NCI-H1694 (cell line): ENCODE results near the gene SAPCD2.

Experiments used
- DNase-seq: peaks from one replicate; lab custom pipeline; 2025; lab: John Stamatoyannopoulos, UW

Gene SAPCD2

DNA sequence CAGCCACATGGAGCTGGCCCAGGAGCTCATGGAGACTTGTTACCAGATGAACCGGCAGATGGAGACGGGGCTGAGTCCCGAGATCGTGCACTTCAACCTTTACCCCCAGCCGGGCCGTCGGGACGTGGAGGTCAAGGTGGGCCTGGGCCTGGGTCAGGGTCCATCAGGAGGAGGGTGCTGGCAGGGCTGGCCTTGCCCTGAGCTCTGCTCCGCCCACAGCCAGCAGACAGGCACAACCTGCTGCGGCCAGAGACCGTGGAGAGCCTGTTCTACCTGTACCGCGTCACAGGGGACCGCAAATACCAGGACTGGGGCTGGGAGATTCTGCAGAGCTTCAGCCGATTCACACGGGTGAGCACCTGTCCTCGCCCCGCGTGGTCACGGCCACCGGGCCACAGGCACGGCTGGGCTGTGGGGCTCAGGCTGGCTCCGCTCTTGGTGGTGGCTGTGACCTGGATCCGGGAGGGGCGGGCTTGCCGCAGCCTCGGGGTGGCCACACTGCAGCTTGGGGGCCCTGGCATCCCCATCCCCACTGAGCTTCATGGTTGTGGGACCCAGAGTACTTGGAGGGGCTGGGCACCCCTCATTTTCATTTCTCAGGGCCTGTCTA lies 37.1 kb upstream of the SAPCD2 start:
- no peak for DNase-seq

DNA sequence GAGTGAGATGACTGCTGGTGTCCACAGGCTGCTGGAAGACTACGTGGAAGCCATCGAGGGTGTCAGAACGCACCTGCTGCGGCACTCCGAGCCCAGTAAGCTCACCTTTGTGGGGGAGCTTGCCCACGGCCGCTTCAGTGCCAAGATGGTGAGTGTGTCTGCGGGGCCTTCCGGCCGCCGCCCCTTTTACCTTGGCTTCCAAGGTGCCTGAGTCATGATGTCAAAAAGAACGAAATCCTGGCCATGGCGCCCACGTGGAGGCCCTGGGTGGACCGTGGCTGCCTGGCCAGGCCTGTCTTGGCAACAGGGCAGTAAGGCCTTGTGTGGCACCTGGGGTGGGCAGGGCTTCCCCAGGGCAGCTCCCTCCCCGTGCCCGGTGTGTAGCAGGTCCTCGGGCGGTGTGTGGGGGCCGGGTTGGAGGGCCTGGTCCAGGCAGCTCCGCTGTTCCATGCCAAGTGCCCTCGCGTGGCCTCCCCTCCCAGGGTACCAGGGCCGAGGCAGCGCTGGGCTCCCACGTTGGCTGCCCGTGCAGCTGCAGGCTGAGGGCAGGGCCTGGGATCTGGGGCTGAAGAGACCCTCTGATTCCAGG lies 36.4 kb upstream of the SAPCD2 start:
- no peak for DNase-seq

DNA sequence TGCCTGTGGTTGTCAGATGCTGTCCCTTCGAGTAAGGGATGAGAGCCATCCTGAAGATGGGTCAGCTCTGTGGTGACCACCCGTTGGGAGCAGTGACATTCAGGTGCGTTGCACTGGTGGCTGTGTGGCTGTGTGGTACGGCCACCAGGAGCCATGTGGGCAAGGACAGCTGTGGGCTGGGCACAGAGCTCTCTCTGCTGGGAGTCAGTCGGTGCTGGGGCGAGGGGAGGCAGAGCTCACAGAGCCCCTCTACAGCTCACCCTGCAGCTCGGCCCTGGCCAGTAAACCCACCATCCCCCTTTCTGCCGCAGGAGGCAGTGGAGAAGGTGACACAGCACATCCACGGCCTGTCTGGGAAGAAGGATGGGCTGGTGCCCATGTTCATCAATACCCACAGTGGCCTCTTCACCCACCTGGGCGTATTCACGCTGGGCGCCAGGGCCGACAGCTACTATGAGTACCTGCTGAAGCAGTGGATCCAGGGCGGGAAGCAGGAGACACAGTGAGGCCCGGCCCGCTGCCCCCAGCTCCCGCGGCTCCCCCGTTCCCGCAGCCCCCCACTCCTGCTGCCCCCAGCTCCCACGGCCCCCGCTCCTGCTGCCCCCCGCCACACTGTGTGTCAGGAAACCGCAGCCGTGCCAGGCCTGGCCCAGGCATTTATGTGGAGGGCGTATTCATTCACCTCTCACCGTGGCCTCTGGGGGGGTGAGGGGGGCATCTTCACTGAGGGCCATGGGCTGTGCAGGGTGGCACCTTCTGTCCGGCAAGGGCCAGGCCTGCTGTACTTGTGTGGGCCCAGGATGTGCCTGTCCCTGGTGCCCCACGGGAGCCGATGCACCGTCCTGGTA lies 35.7 kb upstream of the SAPCD2 start:
- no peak for DNase-seq

DNA sequence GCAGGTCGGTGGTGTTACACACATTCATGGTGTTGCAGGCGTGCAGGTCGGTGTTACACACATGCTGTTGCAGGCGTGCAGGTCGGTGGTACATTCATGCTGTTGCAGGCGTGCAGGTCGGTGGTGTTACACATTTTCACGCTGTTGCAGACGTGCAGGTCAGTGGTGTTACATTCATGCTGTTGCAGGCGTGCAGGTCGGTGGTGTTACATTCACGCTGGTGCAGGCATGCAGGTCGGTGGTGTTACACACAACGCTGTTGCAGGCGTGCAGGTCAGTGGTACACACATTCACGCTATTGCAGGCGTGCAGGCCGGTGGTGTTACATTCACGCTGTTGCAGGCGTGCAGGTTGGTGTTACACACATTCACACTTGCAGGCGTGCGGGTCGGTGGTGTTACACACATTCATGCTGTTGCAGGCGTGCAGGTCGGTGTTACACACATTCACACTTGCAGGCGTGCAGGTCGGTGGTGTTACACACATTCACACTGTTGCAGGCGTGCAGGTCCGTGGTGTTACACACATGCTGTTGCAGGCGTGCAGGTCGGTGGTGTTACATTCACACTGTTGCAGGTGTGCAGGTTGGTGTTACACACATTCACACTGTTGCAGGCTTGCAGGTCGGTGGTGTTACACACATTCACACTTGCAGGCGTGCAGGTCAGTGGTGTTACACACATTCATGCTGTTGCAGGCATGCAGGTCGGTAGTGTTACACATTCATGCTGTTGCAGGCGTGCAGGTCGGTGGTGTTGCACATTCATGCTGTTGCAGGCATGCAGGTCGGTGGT lies 33.0 kb upstream of the SAPCD2 start:
- no peak for DNase-seq

DNA sequence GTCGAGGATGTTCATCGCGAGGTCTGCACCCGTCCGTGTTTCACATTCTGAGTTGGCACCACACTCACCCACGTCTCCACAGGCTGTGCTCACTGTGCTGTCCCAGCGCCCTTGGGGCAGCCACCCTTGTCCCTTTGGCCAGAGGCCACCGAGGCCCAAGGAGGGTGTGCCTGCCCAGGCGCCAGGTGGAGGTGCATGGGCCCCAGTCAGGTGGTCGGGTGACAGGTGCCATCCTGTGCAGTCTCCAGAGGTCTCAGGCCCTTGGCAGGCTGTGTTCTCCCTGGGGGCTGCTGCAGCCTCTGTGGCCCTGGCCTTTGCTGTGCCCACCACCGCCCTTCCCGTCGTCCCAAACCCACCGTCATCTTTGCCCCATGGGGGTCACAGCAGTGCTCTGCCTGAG lies 28.9 kb upstream of the SAPCD2 start:
- DNase-seq, result no peak

DNA sequence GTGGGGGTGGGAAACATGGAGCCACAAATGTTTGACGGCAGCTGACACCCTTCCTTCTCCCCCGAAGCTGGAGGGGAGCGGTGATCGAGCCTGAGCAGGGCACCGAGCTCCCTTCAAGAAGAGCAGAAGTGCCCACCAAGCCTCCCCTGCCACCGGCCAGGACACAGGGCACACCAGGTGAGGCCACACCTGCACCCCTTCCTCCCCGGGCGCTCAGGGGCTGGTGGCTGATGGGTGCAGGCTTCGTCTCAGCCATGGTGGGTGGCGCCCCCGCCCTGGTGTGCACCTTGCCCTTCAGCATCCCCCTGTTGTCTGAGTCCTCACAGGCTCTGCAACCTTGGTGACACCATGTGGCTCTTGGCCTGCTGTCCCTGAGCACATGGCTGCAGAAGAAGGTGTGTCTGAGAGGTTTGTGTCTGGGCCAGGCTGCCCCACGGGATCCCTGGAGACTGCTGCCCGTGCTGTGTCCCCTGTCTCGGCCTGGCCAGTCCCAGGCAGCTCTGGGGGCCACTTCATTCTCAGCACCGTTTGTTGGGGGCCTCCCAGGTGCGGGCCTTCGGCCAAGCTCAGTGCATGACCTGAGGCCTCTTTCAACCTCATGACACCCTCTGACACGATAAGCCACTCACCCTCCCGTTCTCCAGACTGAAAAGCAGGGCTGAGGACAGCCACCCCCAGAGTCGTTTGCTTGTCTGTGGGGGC lies 27.6 kb upstream of the SAPCD2 start:
- no peak for DNase-seq

DNA sequence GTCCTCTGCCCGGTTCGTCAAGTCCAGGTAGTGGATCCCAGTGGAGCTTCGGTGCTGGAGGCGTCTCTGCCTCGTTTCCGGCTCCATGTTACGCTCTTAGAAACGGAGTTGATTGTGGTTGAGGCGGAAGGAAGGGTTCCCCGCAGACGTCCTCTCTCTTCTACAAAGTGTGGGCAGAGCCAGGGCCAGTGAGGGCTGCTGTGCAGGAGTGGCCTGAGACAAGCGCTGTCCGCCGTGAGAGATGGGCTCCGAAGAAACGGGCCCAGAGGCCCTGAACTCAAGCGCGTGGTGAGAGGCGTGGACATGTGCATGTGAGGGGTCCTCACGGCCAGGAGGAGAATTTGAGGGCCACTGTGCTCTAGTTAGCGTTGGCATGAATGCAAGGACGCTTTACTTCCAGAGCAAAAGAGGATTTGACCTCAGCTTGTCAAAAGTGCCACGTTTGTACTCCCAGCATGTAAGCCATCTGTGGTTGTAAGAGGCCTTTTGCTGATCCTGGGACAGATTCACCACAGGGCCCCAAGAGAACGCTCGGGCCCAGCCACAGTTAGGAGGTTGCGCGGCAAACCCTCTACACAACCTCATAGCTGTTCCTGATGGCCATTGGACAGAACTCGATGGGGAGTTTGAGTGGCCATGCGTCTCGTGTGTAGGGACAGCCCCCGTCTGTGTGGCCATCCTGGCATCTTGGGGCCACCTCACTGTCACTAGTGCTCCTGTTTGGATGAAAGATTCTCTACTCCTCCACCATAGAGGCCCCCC lies 26.6 kb upstream of the SAPCD2 start:
- DNase-seq, result no peak

DNA sequence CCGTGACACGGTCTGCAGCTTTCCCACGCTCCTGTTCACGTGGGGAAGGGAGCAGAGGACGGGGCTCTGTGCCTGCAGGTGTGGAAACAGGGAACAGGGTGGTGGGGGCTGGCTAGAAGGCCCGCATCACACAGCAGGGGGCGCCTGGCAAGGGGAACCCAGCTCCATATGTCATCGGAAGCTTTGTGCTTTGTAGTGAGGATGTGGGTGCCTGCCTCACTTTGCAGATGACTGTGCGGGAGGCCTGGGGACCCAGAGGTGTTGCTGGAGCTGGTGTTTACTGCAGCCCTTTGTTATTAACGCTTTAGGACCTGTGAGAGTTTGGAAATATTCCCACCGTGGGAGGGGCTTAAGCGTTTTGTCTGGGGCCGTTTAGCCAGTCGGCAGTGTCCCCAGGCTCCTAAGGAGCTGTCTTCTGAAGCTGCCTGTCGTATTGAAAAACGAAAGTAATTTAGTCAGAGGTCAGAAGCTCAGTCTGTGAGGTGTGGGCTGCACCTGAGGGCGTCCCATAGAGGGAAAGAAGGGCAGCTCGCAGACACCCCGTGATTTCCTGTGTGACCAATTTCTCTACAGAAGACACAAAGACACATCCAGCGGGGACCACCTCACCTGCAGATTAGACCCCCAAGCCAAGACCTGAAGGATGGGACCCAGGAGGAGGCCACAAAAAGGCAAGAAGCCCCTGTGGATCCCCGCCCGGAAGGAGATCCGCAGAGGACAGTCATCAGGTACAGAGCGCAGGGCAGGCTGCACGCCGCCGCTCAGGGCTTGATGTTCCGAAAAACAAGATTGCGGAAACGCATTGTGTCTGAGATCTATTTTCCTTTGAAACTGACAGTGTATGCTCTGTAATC lies 25.5 kb upstream of the SAPCD2 start:
- DNase-seq, result no peak

DNA sequence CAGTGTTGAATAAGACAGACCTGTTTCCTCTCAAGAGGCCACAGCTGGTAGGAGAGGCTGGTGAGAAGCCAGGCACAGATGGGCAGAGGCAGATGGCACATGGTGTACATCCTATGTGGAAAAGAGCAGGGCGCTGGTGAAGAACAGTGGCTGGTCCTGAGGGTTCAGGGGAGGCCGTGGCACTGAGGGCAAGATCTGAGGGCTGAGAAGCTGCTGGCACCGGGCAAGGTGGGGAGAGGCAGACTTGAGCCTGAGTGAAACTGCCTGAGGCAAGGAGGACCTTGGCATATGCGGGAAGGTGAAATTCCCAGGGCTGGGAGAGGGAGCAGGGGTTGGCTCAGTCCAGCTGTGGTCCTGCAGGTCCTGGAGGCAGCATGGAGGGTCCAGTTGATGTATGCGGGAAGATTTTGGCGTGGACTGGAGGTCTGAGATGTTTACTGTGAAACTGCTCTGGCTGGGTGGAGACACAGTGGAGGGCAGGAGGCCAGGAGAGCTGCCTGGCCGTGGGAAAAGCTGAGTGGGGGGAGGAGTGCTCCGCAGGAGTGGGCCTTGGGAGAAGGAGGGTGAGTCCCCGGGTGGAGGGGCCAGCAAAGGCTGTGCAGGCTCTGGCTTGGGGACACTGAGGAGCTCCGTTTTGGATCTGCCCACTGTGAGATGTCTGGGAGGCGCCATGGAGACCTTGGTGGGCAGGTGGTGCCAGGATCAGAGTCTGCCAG lies 19.0 kb upstream of the SAPCD2 start:
- peak; percentile 19 for DNase-seq

DNA sequence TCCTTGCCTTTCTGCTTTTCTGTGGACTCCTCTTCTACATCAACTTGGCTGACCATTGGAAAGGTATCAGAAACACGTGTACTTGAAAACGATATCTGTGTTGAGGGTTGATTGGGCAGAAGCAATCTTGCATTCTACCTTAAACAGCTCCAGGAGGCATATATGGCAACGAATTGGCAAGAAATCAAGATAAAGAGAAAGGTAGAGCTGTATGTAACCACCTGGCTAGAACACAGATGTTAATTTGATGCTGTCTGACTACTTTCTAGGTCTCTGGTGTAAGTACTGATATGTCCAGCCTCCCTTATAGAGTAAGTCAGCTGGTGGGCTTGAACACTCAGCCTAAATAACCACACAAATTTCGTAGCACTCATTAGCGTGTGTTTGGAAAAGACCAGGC lies 17.8 kb upstream of the SAPCD2 start:
- DNase-seq, result no peak

DNA sequence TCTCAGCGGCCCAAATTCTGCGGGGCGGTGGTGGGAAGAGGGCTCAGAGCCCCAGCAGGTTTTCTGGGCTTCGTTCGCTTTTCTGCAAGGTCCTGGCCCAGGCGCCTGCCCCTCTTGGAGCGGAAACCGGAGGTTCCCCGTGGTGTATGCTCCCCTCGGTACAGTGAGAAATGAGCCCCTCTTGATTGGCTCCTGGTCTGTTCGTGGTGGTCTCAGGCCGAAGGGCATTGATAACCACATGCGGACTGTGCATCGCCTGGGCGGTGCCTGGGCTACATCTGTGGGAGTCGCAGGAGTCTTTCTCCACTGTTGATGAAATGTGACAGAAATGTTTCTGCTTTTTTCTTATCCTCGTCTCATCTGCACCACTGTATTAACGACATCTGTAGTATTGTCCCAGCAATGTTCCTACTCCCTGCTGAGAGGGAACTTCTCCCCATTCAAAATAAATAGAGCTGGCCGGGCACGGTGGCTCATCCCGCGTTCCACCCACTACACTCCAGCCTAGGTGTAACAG lies 17.1 kb upstream of the SAPCD2 start:
- DNase-seq, result no peak

DNA sequence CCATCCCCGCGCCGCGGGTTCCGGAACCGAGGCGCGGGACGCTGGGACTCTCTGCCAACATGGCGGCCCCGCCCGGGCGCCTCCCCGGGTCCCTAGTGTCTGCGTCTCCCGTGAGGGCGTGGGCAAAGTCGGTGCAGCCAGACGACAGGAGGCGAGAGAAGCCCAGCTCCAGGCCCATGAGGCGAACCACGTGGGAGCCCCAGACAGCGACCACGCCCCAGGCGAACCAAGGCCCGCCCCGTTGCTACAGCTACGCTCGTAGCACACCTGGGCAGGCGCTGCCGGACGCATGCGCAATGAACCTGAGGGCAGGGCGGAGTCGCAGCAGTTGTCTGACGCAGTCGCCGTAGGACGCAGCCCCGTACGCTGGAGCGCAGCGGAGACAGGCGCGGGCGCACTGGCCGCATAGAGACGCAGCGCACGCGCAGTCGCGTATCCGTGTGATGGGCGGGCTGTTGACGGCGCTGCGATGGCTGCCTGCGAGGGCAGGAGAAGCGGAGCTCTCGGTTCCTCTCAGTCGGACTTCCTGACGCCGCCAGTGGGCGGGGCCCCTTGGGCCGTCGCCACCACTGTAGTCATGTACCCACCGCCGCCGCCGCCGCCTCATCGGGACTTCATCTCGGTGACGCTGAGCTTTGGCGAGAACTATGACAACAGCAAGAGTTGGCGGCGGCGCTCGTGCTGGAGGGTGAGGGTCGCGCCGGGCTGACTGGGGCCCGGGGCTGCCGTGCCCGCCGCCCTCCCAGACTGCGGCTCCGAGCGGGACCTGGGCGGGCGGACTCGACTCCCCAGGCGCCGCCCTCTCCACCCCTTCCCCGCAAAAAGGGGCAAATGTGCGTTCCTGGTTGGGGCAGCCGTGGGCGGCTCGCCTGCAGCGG lies 16.4 kb upstream of the SAPCD2 start, which contains the start of gene MAN1B1:
Gene MAN1B1 (plus strand): TSS at position 455 of the 878 bp plus-strand sequence. CDS start 15 bp downstream, at position 470.
- peak; percentile 96 for DNase-seq

DNA sequence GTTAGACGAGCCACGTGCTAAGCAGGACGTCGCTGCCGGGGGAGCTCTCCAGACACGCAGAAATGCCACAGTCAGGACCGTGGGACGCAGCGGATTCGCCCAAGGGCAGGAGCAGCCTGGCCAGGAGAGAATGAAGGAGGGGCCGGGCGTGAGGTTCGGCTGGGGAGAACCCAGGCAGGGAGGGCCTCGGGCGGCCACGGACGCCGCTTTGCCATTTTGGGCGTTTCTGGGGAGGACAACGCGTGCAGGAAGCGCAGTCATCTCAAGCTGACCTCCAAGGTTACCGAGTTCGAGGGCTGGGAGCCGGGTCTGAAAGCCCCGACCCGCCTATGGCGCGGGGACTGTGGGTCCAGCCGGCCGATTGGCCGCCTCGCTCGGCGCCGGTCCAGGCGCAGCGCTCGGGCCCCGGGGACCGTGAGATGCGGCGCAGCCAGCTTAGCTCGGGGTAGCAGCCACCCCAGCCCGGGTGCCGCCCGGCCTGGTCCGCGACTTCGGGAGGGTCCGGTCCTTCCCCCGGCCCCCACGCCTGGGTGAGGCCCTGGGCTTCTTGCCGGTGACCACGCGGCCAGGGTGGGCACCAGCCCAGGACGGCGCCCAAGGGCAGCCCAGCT lies 15.7 kb upstream of the SAPCD2 start:
- no peak for DNase-seq

DNA sequence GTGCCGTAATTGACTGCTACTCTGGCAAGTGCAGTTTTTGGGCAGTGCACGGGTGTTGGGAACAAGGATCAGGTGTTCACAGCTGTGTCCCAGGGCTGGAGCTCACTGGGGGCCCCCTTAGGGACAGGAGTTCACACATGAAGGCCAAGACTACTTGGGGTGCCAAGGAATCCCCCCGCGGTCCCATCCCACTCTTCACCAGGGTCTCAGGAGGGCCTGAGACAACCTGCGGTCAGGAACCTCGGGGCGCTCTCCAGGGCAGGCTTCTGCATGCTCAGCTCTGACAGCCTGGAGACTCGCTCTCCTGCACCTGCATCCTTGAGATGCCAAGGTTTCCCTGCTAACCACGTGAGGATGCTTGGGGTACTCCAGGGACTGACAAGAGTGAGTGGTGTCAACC lies 14.2 kb upstream of the SAPCD2 start:
- no peak for DNase-seq

DNA sequence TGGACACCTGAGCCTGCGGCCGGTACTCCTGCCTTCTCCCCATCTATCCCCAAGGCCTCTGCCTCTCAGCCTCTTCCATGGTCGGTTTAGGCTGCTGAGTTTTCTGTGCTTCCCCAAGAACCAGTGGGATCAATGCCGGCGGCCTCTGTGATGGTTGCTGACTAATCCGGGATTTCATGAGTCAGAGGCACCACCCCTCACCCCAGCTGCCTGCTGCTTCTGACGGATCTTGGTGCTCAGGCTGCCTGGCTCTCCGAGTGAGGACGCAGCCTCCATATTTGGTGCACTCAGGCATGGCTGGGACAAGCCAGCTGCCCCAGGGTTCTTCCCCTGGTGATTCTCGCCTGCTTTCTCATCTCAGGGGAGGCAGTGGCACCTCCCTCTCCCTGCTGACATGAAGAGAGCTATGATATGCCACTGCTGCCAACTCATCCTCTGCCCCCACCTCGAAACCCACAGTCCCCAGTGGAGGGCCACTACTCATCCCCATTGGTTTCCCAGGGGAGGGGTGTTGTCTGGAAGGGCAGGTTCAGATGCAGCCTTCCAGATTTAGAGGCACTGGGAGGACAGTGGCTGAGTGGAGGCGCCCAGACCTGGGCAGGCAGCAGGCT lies 13.1 kb upstream of the SAPCD2 start:
- DNase-seq, result no peak

DNA sequence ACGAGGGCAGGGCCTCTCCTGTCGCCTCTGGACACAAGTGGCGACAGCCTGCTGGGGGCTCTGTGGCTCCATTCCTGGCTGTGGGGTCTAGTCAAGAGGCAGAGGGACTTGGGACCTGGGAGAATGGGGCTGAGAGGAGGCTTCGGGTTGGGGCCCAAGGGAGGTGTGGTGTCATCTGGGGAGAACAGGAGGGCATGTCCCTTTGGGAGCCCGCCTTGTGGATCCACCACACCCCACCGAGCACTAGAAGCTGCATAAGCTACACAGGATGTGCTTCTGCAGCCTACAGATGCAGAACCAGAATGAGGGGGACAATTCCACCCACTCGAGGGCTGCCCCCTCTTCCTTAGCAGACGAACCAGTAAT lies 12.6 kb upstream of the SAPCD2 start:
- DNase-seq, result no peak

DNA sequence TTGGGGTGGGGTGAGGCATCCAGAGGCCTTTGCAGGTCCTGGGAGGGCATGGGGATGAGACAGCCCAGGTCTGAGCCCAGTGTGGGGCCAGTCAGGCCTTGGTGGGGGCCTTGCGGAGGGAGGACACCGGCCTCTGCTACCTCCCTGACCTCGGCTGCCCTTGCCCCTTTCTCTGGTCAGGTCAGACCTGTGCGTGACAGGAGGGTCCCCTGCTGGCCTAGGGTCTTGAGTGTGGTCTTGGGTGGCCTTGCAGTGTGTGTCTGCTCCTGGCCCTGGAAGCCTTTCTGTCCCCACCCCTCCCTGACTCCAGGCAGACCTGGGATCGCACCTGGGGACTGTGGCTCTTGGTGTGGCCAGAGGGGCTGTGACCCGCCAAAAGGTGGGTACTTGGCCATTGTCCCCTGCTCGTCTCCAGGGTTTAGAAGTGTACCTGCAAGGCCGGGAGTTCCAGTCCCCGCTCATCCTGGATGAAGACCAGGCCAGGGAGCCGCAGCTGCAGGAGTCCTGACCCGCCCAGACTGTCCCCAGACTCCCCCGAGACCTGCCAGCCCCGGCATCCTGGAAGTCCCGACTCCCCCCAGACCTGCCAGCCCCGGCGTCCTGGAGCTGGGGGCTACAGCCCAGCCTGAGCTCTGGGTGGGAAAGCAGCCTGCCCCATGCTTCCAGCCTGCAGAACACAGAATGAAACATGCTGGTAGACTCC lies 12.0 kb upstream of the SAPCD2 start:
- DNase-seq, result no peak
